Measurements from ENCODE around the gene TMEM239. TPM values are rescaled to one million over a fixed set of nuclear protein-coding genes. Genes with fewer than 3 reads are reported as not detected.
A peak's percentile ranks its signal among the peaks of the same experiment; 100 is the strongest.
"Not testable (repeated sequence)": the region's sequence is repeated elsewhere in the genome, so short reads cannot be mapped to it uniquely, and the experiment has no call there.

Gene TMEM239
- polyA plus RNA-seq (2013, experiment 1 of 2), result not detected
- polyA plus RNA-seq (2013, experiment 2 of 2), result not detected

DNA sequence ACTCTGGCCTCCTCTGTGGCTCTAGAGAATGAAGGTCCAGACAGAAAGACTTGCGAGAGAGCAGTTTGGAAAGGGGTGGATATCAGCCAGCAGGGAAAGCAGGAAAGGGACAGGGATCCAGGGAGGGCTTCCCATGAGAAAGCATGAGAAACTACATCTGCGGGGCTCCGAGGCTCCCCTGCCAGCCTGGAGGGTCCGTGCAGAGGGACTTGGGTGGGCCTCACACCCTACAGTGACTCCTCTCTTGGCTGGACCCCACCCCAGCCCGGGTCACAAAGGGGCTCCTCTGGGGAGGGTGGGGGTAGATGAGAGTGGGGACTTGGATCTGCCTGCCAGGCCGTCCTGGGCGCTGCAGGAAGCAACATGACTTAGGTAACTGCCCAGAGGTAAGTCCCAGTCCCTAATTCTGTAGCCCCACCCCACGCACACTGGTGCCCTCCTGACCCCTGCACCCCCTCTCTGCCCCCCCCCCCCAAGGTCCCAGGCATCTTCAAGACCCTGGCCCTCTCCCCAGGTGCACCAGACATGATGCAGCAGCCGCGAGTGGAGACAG, at the start of gene TMEM239:
TMEM239 (plus strand) TSS at position 335 of the 553 bp plus-strand sequence; CDS start at position 526, 191 bp downstream.
- peak within 1 kb of the TSS in 1 of 2 experiments; percentile 96 for H3K14ac ChIP-seq (ENCODE audit: low read length in 2 of 2)
- peak within 1 kb of the TSS; percentile 59 for H2BK120ac ChIP-seq (ENCODE audit: low read depth, low read length)
- H4K8ac ChIP-seq (ENCODE audit: low read length), result peak within 1 kb of the TSS; percentile 78
- H3K18ac ChIP-seq (ENCODE audit: low read depth in 1 of 2, low read length in 2 of 2), result peak within 1 kb of the TSS; percentile 68 to 94
- peak within 1 kb of the TSS in 1 of 2 experiments; percentile 31 for H3K4me3 ChIP-seq (ENCODE audit: insufficient read depth in 1 of 2, low read depth in 1 of 2, low read length in 2 of 2)
- H2BK5ac ChIP-seq (ENCODE audit: low read depth, low read length, poor library complexity, severe bottlenecking), result no peak within 1 kb of the TSS
- no peaks in the 10 kb centered on the region for H3K36me3 ChIP-seq (ENCODE audit: control insufficient read depth in 1 of 2, insufficient read depth in 2 of 2, low read depth in 1 of 2, low read length in 2 of 2)
- 83% methylated on average over 10 of the region's 10 CpGs for WGBS
- H3K9ac ChIP-seq (ENCODE audit: low read length), result peak within 1 kb of the TSS; percentile 63
- H2AK5ac ChIP-seq (ENCODE audit: low read length, severe bottlenecking), result peak within 1 kb of the TSS; percentile 92
- no peak for DNase-seq
- H3K27me3 ChIP-seq (ENCODE audit: control insufficient read depth in 1 of 2, insufficient read depth in 1 of 2, low read length in 2 of 2), result peaks cover 0 to 9% of the 10 kb centered on the region in 2 experiments
- peaks cover 36% of the 10 kb centered on the region for H3K4me1 ChIP-seq (ENCODE audit: control insufficient read depth, insufficient read depth, low read depth, low read length)
- no peak within 1 kb of the TSS for H3K4me2 ChIP-seq (ENCODE audit: low read length, poor library complexity, severe bottlenecking)
- H2BK12ac ChIP-seq (ENCODE audit: low read length in 2 of 2), result peak within 1 kb of the TSS; percentile 92 to 96
- no peak within 1 kb of the TSS for H3K23ac ChIP-seq (ENCODE audit: low read length in 2 of 2)
- peak within 1 kb of the TSS; percentile 61 for H4K91ac ChIP-seq (ENCODE audit: low read length)
- H2BK15ac ChIP-seq (ENCODE audit: low read depth, poor library complexity, severe bottlenecking), result peak within 1 kb of the TSS; percentile 8
- H3K4ac ChIP-seq (ENCODE audit: low read depth in 1 of 2, low read length in 2 of 2), result peak within 1 kb of the TSS; percentile 76 to 81
- no peak within 1 kb of the TSS for H3K27ac ChIP-seq (ENCODE audit: low read length, poor library complexity, severe bottlenecking)
- peaks cover 14% of the 10 kb centered on the region for H3K9me3 ChIP-seq (ENCODE audit: control insufficient read depth, low read length)
- no peaks in the 10 kb centered on the region for H3K79me1 ChIP-seq (replicated peaks; ENCODE audit: low read length, poor library complexity, severe bottlenecking)
- peak within 1 kb of the TSS; percentile 15 for H2AFZ ChIP-seq (ENCODE audit: low read depth, low read length)

DNA sequence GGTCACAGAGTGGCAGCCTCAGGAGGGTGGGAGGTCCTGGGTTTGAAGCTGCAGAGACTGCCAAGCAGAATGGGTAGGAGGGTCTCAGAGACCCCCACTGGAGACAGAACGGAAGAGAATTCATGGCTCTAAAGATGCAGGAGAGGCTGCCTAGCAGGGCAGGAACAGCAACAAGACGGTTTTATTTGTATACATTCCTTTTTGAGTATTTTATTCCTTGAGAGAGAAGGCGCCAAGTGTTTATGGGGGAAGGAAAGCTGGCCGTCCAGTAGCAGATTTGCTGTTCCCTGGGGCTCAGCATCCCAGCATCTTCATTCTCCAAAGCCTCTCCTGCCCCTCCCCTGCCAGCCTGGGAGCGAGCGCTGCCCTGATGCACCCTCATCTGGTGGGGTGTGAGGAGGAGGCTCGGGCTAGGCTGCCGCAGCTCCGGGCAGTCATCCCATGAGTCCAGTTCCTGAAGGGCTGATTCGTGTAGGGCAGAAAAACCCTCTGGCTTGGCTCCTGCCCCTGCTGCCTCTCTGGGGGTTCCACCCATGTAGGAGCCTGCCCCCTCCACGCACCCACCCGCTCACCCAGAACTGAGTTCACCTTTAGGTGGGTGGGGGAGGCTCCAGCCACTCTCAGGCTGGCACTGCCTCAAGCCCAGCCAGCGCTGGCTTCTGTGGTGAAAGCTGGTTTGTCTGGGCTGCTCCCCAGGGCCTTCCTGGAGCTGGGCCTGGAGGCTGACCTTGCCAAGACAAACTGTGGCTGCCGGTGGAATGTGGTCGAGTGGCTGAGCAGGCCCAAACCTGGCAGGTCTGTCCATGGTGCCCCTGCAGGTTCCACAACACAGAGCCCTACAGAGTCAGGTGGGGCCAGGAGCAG, 48.2 kb upstream of the TMEM239 start:
- Histone ChIP-seq H3K4me3 (ENCODE audit: insufficient read depth in 1 of 2, low read depth in 1 of 2, low read length in 2 of 2) (no peak overlapping the region), H2BK15ac (ENCODE audit: low read depth, poor library complexity, severe bottlenecking) (no peak overlapping the region), H2AK5ac (ENCODE audit: low read length, severe bottlenecking) (no peak overlapping the region), H3K9ac (ENCODE audit: low read length) (no peak overlapping the region), H4K8ac (ENCODE audit: low read length) (no peak overlapping the region), H2BK120ac (ENCODE audit: low read depth, low read length) (no peak overlapping the region), H2AFZ (ENCODE audit: low read depth, low read length) (no peak overlapping the region), H3K4ac (ENCODE audit: low read depth in 1 of 2, low read length in 2 of 2) (no peak overlapping the region), H3K27me3 (ENCODE audit: control insufficient read depth in 1 of 2, insufficient read depth in 1 of 2, low read length in 2 of 2) (peaks cover 32 to 70% of the 10 kb centered on the region in 2 experiments), H4K91ac (ENCODE audit: low read length) (no peak overlapping the region), H3K9me3 (ENCODE audit: control insufficient read depth, low read length) (no peaks in the 10 kb centered on the region), H2BK12ac (ENCODE audit: low read length in 2 of 2) (no peak overlapping the region), H2BK5ac (ENCODE audit: low read depth, low read length, poor library complexity, severe bottlenecking) (no peak overlapping the region), H3K79me1 (replicated peaks; ENCODE audit: low read length, poor library complexity, severe bottlenecking) (no peaks in the 10 kb centered on the region), H3K14ac (ENCODE audit: low read length in 2 of 2) (no peak overlapping the region), H3K27ac (ENCODE audit: low read length, poor library complexity, severe bottlenecking) (no peak overlapping the region), H3K4me1 (ENCODE audit: control insufficient read depth, insufficient read depth, low read depth, low read length) (peaks cover 10% of the 10 kb centered on the region), H3K36me3 (ENCODE audit: control insufficient read depth in 1 of 2, insufficient read depth in 2 of 2, low read depth in 1 of 2, low read length in 2 of 2) (no peaks in the 10 kb centered on the region), H3K18ac (ENCODE audit: low read depth in 1 of 2, low read length in 2 of 2) (no peak overlapping the region), H3K23ac (ENCODE audit: low read length in 2 of 2) (no peak overlapping the region), H3K4me2 (ENCODE audit: low read length, poor library complexity, severe bottlenecking) (no peak overlapping the region)
- DNase-seq, result no peak
- 76% methylated on average over 12 of the region's 15 CpGs for WGBS

GRCh38 chr20:2768632-2769015, 47.5 kb upstream of the TMEM239 start:
- H3K27ac ChIP-seq (ENCODE audit: low read length, poor library complexity, severe bottlenecking), result no peak overlapping the region
- no peaks in the 10 kb centered on the region for H3K79me1 ChIP-seq (replicated peaks; ENCODE audit: low read length, poor library complexity, severe bottlenecking)
- H2AFZ ChIP-seq (ENCODE audit: low read depth, low read length), result no peak overlapping the region
- no peak overlapping the region for H2AK5ac ChIP-seq (ENCODE audit: low read length, severe bottlenecking)
- no peak overlapping the region for H3K9ac ChIP-seq (ENCODE audit: low read length)
- H2BK5ac ChIP-seq (ENCODE audit: low read depth, low read length, poor library complexity, severe bottlenecking), result no peak overlapping the region
- H3K4me2 ChIP-seq (ENCODE audit: low read length, poor library complexity, severe bottlenecking), result no peak overlapping the region
- H4K91ac ChIP-seq (ENCODE audit: low read length), result no peak overlapping the region
- no peak overlapping the region for H3K18ac ChIP-seq (ENCODE audit: low read depth in 1 of 2, low read length in 2 of 2)
- no peak overlapping the region for H3K4me3 ChIP-seq (ENCODE audit: insufficient read depth in 1 of 2, low read depth in 1 of 2, low read length in 2 of 2)
- H3K36me3 ChIP-seq (ENCODE audit: control insufficient read depth in 1 of 2, insufficient read depth in 2 of 2, low read depth in 1 of 2, low read length in 2 of 2), result no peaks in the 10 kb centered on the region
- H3K9me3 ChIP-seq (ENCODE audit: control insufficient read depth, low read length), result no peaks in the 10 kb centered on the region
- DNase-seq, result no peak
- H2BK120ac ChIP-seq (ENCODE audit: low read depth, low read length), result no peak overlapping the region
- peaks cover 10% of the 10 kb centered on the region for H3K4me1 ChIP-seq (ENCODE audit: control insufficient read depth, insufficient read depth, low read depth, low read length)
- H3K14ac ChIP-seq (ENCODE audit: low read length in 2 of 2), result no peak overlapping the region
- no peak overlapping the region for H3K4ac ChIP-seq (ENCODE audit: low read depth in 1 of 2, low read length in 2 of 2)
- H2BK12ac ChIP-seq (ENCODE audit: low read length in 2 of 2), result no peak overlapping the region
- H4K8ac ChIP-seq (ENCODE audit: low read length), result no peak overlapping the region
- peaks cover 26 to 64% of the 10 kb centered on the region in 2 experiments for H3K27me3 ChIP-seq (ENCODE audit: control insufficient read depth in 1 of 2, insufficient read depth in 1 of 2, low read length in 2 of 2)
- 42% methylated on average over 2 of the region's 5 CpGs for WGBS
- no peak overlapping the region for H2BK15ac ChIP-seq (ENCODE audit: low read depth, poor library complexity, severe bottlenecking)
- H3K23ac ChIP-seq (ENCODE audit: low read length in 2 of 2), result no peak overlapping the region

GRCh38 chr20:2770091-2770490, 46.1 kb upstream of the TMEM239 start:
- not testable (repeated sequence) for H3K79me1 ChIP-seq (replicated peaks; ENCODE audit: low read length, poor library complexity, severe bottlenecking); H3K4me2 ChIP-seq (ENCODE audit: low read length, poor library complexity, severe bottlenecking); H4K91ac ChIP-seq (ENCODE audit: low read length); H3K23ac ChIP-seq (ENCODE audit: low read length in 2 of 2); H3K14ac ChIP-seq (ENCODE audit: low read length in 2 of 2); H3K27ac ChIP-seq (ENCODE audit: low read length, poor library complexity, severe bottlenecking); H3K4ac ChIP-seq (ENCODE audit: low read depth in 1 of 2, low read length in 2 of 2); H2AFZ ChIP-seq (ENCODE audit: low read depth, low read length); H3K18ac ChIP-seq (ENCODE audit: low read depth in 1 of 2, low read length in 2 of 2); H2BK120ac ChIP-seq (ENCODE audit: low read depth, low read length); H3K9me3 ChIP-seq (ENCODE audit: control insufficient read depth, low read length); H2BK12ac ChIP-seq (ENCODE audit: low read length in 2 of 2); H2AK5ac ChIP-seq (ENCODE audit: low read length, severe bottlenecking); H3K4me3 ChIP-seq (ENCODE audit: insufficient read depth in 1 of 2, low read depth in 1 of 2, low read length in 2 of 2); H4K8ac ChIP-seq (ENCODE audit: low read length); H3K9ac ChIP-seq (ENCODE audit: low read length); DNase-seq; H2BK5ac ChIP-seq (ENCODE audit: low read depth, low read length, poor library complexity, severe bottlenecking); H2BK15ac ChIP-seq (ENCODE audit: low read depth, poor library complexity, severe bottlenecking); H3K36me3 ChIP-seq (ENCODE audit: control insufficient read depth in 1 of 2, insufficient read depth in 2 of 2, low read depth in 1 of 2, low read length in 2 of 2)
- 96% methylated on average over 12 of the region's 12 CpGs for WGBS
- Histone ChIP-seq H3K4me1 (ENCODE audit: control insufficient read depth, insufficient read depth, low read depth, low read length) (peaks cover 10% of the 10 kb centered on the region), H3K27me3 (ENCODE audit: control insufficient read depth in 1 of 2, insufficient read depth in 1 of 2, low read length in 2 of 2) (peaks cover 17 to 52% of the 10 kb centered on the region in 2 experiments)

Data from mesenchymal stem cell (in vitro differentiated cells and primary cell).